GM21390 (cell line): ENCODE measurements around the gene PDGFRB.

Experiments used
- ATAC-seq: cut with Tn5 transposase; IDR thresholded peaks from one replicate; pipeline ENCODE4 v1.9.1; 2021; ENCODE audit not compliant: unreplicated experiment

The PDGFRB gene

GRCh38 chr5:150182774-150183173 is 27.1 kb upstream of the PDGFRB start:
- ATAC-seq, result no peak

GRCh38 chr5:150181766-150182545 is 26.3 kb upstream of the PDGFRB start:
- no peak for ATAC-seq

- no peak for ATAC-seq
These were observed 25.4 kb upstream of the PDGFRB start for GRCh38 chr5:150181027-150181426.

GRCh38 chr5:150180241-150181026 is 24.8 kb upstream of the PDGFRB start:
- ATAC-seq, result no peak

GRCh38 chr5:150179019-150179620 is 23.5 kb upstream of the PDGFRB start:
- no peak for ATAC-seq

- ATAC-seq, result no peak
These were observed 22.6 kb upstream of the PDGFRB start for GRCh38 chr5:150178262-150178661.

GRCh38 chr5:150177721-150178120 is 22.1 kb upstream of the PDGFRB start:
- no peak for ATAC-seq

GRCh38 chr5:150176745-150177477 is 21.3 kb upstream of the PDGFRB start:
- no peak for ATAC-seq

- no peak for ATAC-seq
These were observed 19.9 kb upstream of the PDGFRB start for GRCh38 chr5:150175536-150175935.

- no peak for ATAC-seq
These were observed 19.4 kb upstream of the PDGFRB start for GRCh38 chr5:150175076-150175475.

- ATAC-seq, result no peak
These were observed 18.6 kb upstream of the PDGFRB start for GRCh38 chr5:150174285-150174684.

GRCh38 chr5:150173161-150173560 is 17.5 kb upstream of the PDGFRB start:
- ATAC-seq, result no peak

GRCh38 chr5:150172556-150172955 is 16.9 kb upstream of the PDGFRB start:
- ATAC-seq, result no peak

- ATAC-seq, result no peak
These were observed 16.5 kb upstream of the PDGFRB start for GRCh38 chr5:150172145-150172544.

- no peak for ATAC-seq
These were observed 13.2 kb upstream of the PDGFRB start for GRCh38 chr5:150168864-150169263.

GRCh38 chr5:150167908-150168307 is 12.3 kb upstream of the PDGFRB start:
- ATAC-seq, result no peak

GRCh38 chr5:150167512-150167850 is 11.8 kb upstream of the PDGFRB start:
- no peak for ATAC-seq

GRCh38 chr5:150166650-150167511 is 11.2 kb upstream of the PDGFRB start, which contains the start of gene CDX1:
TSS of gene CDX1 (plus strand) at chr5:150166778. CDS start at chr5:150166877, 99 bp downstream.
- no peak for ATAC-seq

- no peak for ATAC-seq
These were observed 10.5 kb upstream of the PDGFRB start for GRCh38 chr5:150166037-150166649.
